HepG2 (cell line): ENCODE results near the gene LLGL2. TPM values are rescaled to one million over a fixed set of nuclear protein-coding genes. Genes with fewer than 3 reads are reported as not detected.

ENCODE experiments used
- ELF3 ChIP-seq: IDR thresholded peaks from 2 replicates; pipeline ENCODE4 v1.6.1; 2016; ENCODE audit warnings: missing genetic modification reagents, missing compliant biosample characterization
- GMEB1 ChIP-seq: sonication (generic); formaldehyde crosslinking; IDR thresholded peaks from 2 replicates; pipeline ENCODE4 v1.5.1; 2020; ENCODE audit warnings: missing genetic modification reagents, mild to moderate bottlenecking, borderline replicate concordance
- HIC2 ChIP-seq: sonication (generic); formaldehyde crosslinking; IDR thresholded peaks from 2 replicates; pipeline ENCODE4 v1.9.0; 2022; ENCODE audit warnings: low read depth, missing genetic modification reagents
- HOXA7 ChIP-seq: sonication (generic); formaldehyde crosslinking; IDR thresholded peaks from 2 replicates; pipeline ENCODE4 v1.8.1; 2022; ENCODE audit warnings: mild to moderate bottlenecking, missing genetic modification reagents, moderate library complexity
- IRF9 ChIP-seq: sonication (generic); formaldehyde crosslinking; IDR thresholded peaks from 2 replicates; pipeline ENCODE4 v1.8.0; 2022; ENCODE audit warnings: missing genetic modification reagents, mild to moderate bottlenecking, borderline replicate concordance
- IRX3 ChIP-seq: sonication (generic); formaldehyde crosslinking; IDR thresholded peaks from 2 replicates; pipeline ENCODE4 v1.8.1; 2023; ENCODE audit warnings: mild to moderate bottlenecking, low read depth, missing genetic modification reagents, borderline replicate concordance
- PRMT3 ChIP-seq: sonication (generic); formaldehyde crosslinking; IDR thresholded peaks from 2 replicates; pipeline ENCODE4 v1.8.1; 2022; ENCODE audit warnings: low read depth, mild to moderate bottlenecking, moderate library complexity, missing genetic modification reagents, borderline replicate concordance
- RAD21 ChIP-seq: fragments of 450-650 bp; formaldehyde crosslinking; IDR thresholded peaks from 2 replicates; pipeline ENCODE4 v1.5.0; 2020; ENCODE audit warnings: mild to moderate bottlenecking
- XRCC5 ChIP-seq: fragments of 200-400 bp; formaldehyde crosslinking; optimal IDR thresholded peaks from 2 replicates; pipeline ENCODE3; 2017; ENCODE audit warnings: mild to moderate bottlenecking, low read length
- ZC3H4 ChIP-seq: sonication (generic); formaldehyde crosslinking; IDR thresholded peaks from 2 replicates; pipeline ENCODE4 v1.4.0; 2020; ENCODE audit warnings: missing genetic modification reagents, borderline replicate concordance
- ZFAT ChIP-seq: sonication (generic); formaldehyde crosslinking; conservative IDR thresholded peaks from 2 replicates; pipeline ENCODE4 v1.8.1; 2023; ENCODE audit warnings: missing genetic modification reagents, inconsistent platforms
- ZKSCAN8 ChIP-seq: IDR thresholded peaks from 2 replicates; pipeline ENCODE4 v1.6.1; 2016; ENCODE audit warnings: borderline replicate concordance, missing genetic modification reagents, missing compliant biosample characterization
- ZNF10 ChIP-seq: sonication (generic); formaldehyde crosslinking; IDR thresholded peaks from 2 replicates; pipeline ENCODE4 v1.4.0; 2020; ENCODE audit warnings: mild to moderate bottlenecking, low read depth, missing genetic modification reagents, borderline replicate concordance
- ZNF318 ChIP-seq: sonication (generic); formaldehyde crosslinking; IDR thresholded peaks from 2 replicates; pipeline ENCODE4 v1.4.0; 2020; ENCODE audit warnings: mild to moderate bottlenecking, missing genetic modification reagents
- polyA plus RNA-seq, 8 experiments: library from polyadenylated mRNA; depleted of rRNA in 3 of 8; stranded (reverse) in 7 of 8; unstranded in 1 of 8; fragments of >200 nt; fragmentation: Illumina TruSeq in 4 of 8; extraction: Trizol in 4 of 8; gene quantifications; 2 replicates each; pipeline versions ENCODE4 v1.2.1 to v1.2.3, GENCODE V29; 2011 to 2016; ENCODE audit warnings: low read depth in 4 of 8, missing spikeins in 1 of 8, mixed read lengths in 1 of 8; ENCODE audit not compliant: insufficient read depth in 1 of 8
- total RNA-seq, 5 experiments: library from RNA; depleted of rRNA; stranded (reverse); fragments of >200 nt; fragmentation: Illumina TruSeq; extraction: Trizol; gene quantifications; 2 replicates each; pipeline ENCODE4 v1.2.3, GENCODE V29; 2016; ENCODE audit warnings: low read depth in 1 of 5

LLGL2 gene
- total and polyA plus RNA-seq, 2 of the 13 experiments (the other 11 are each of a cell fraction or from before 2014, with no cell fraction given) = 83.0 to 86.7 TPM

- TF ChIP-seq ZC3H4 (CRISPR knock-in tag) (no peak), ZNF10 (CRISPR knock-in tag) (no peak), HIC2 (CRISPR knock-in tag) (peak; percentile 98), ELF3 (peak; percentile 61; the same call in 1 of the 2 replicates), HOXA7 (CRISPR knock-in tag) (no peak), GMEB1 (peak; percentile 66; the same call in 1 of the 2 replicates), IRX3 (CRISPR knock-in tag) (peak; percentile 78), ZKSCAN8 (peak; percentile 94; the same call in 1 of the 2 replicates), IRF9 (CRISPR knock-in tag) (peak; percentile 55; the same call in 1 of the 2 replicates), ZNF318 (CRISPR knock-in tag) (no peak), ZFAT (CRISPR knock-in tag) (no peak), XRCC5 (peak; percentile 88), PRMT3 (CRISPR knock-in tag) (no peak), RAD21 (CRISPR knock-in tag) (peak; percentile 62)
These were observed 31.8 kb downstream of the LLGL2 start (continued) for GRCh38 chr17:75557075-75557851.
